Activated naive CD8-positive, alpha-beta T cell treated with anti-CD3 and anti-CD28 coated beads, Interleukin-2, amount 10 ng/mL, durations not matched to agents 7 days and 5 days (primary cell): ENCODE measurements around the gene TLR3. TPM values are rescaled to one million over a fixed set of nuclear protein-coding genes. Genes with fewer than 3 reads are reported as not detected.

ENCODE experiments used
- ATAC-seq: fragments of 150-1000 bp; cut with Tn5 transposase; one replicate; pipeline ENCODE4 v1.10.0; 2021; ENCODE audit warnings: low read depth, moderate library complexity
- POLR2A ChIA-PET: fragments of 350-600 bp; sonication (Branson Sonifier 250); formaldehyde crosslinking; loops from one replicate; lab custom pipeline; 2021; ENCODE audit warnings: antibody characterized with exemption; lab: Charles Lee
- DNase-seq: peaks from one replicate; pipeline ENCODE4 v3.0.0; 2021
- H3K27ac Mint-ChIP-seq: one replicate; pipeline ENCODE4 v1.8.0; 2022; ENCODE audit warnings: mild to moderate bottlenecking, mixed read lengths
- H3K27me3 Mint-ChIP-seq: one replicate; pipeline ENCODE4 v1.8.0; 2022; ENCODE audit warnings: mild to moderate bottlenecking, moderate library complexity, mixed read lengths
- H3K36me3 Mint-ChIP-seq: one replicate; pipeline ENCODE4 v1.8.0; 2021; ENCODE audit warnings: mild to moderate bottlenecking, mixed read lengths
- H3K4me1 Mint-ChIP-seq: one replicate; pipeline ENCODE4 v1.8.0; 2021; ENCODE audit warnings: mixed read lengths
- H3K4me3 Mint-ChIP-seq: one replicate; pipeline ENCODE4 v1.8.0; 2022; ENCODE audit warnings: mild to moderate bottlenecking, moderate library complexity, mixed read lengths
- H3K9me3 Mint-ChIP-seq: one replicate; pipeline ENCODE4 v1.8.0; 2021; ENCODE audit warnings: mixed read lengths
- total RNA-seq, 2 experiments: library from RNA; stranded (reverse); gene quantifications; one replicate each; pipeline ENCODE4 v1.2.3, GENCODE V29; 2021

TLR3 gene
- total RNA-seq, 2 experiments from 2014 or later = 1.1 to 1.8 TPM

- DNase-seq = peak; percentile 56
- POLR2A ChIA-PET = no interaction called here
- Mint-ChIP-seq H3K9me3 (no peaks in the 10 kb centered on the region), H3K27me3 (peaks cover 49% of the 10 kb centered on the region), H3K36me3 (no peaks in the 10 kb centered on the region), H3K4me3 (peak within 1 kb of the TSS; percentile 67), H3K27ac (no peak within 1 kb of the TSS), H3K4me1 (peaks cover 2% of the 10 kb centered on the region)
- peak; percentile 92 for ATAC-seq
Measured at GRCh38 chr4:186104114-186104889, 35.3 kb downstream of the TLR3 start, which contains the start of gene FAM149A. TSS of gene FAM149A (plus strand) at chr4:186104704.

- peaks cover 49% of the 10 kb centered on the region for H3K27me3 Mint-ChIP-seq
Measured at GRCh38 chr4:186104890-186105646, 36.1 kb downstream of the TLR3 start.

GRCh38 chr4:186105647-186106321 lies 36.8 kb downstream of the TLR3 start:
- POLR2A ChIA-PET = no interaction called here

More at GRCh38 chr4:186104890-186105646, 36.1 kb downstream of the TLR3 start:
- peak overlapping the region; percentile 67 for H3K4me3 Mint-ChIP-seq
- POLR2A ChIA-PET = no interaction called here
- H3K9me3 Mint-ChIP-seq = no peaks in the 10 kb centered on the region
- no peak overlapping the region for H3K27ac Mint-ChIP-seq
- ATAC-seq (peak; percentile 47), DNase-seq (peak; percentile 32)
- H3K4me1 Mint-ChIP-seq = peaks cover 2% of the 10 kb centered on the region
- no peaks in the 10 kb centered on the region for H3K36me3 Mint-ChIP-seq

GRCh38 chr4:186107947-186108346 lies 39.0 kb downstream of the TLR3 start:
- DNase-seq (no peak), ATAC-seq (no peak)
- no peaks in the 10 kb centered on the region for H3K9me3 Mint-ChIP-seq
- H3K4me1 Mint-ChIP-seq = peaks cover 2% of the 10 kb centered on the region
- peaks cover 44% of the 10 kb centered on the region for H3K27me3 Mint-ChIP-seq
- POLR2A ChIA-PET = no interaction called here
- H3K36me3 Mint-ChIP-seq = no peaks in the 10 kb centered on the region
- H3K27ac Mint-ChIP-seq = no peak overlapping the region
- H3K4me3 Mint-ChIP-seq = no peak overlapping the region

More at GRCh38 chr4:186105647-186106321, 36.8 kb downstream of the TLR3 start:
- H3K36me3 Mint-ChIP-seq = no peaks in the 10 kb centered on the region
- peaks cover 2% of the 10 kb centered on the region for H3K4me1 Mint-ChIP-seq
- ATAC-seq = no peak
- H3K27me3 Mint-ChIP-seq = peaks cover 49% of the 10 kb centered on the region
- no peak for DNase-seq
- H3K9me3 Mint-ChIP-seq = no peaks in the 10 kb centered on the region
- no peak overlapping the region for H3K27ac Mint-ChIP-seq
- H3K4me3 Mint-ChIP-seq = peak overlapping the region; percentile 67

- POLR2A ChIA-PET = no interaction called here
- Mint-ChIP-seq H3K4me1 (peaks cover 2% of the 10 kb centered on the region), H3K27me3 (peaks cover 40% of the 10 kb centered on the region), H3K36me3 (no peaks in the 10 kb centered on the region), H3K27ac (no peak overlapping the region), H3K4me3 (no peak overlapping the region), H3K9me3 (no peaks in the 10 kb centered on the region)
- ATAC-seq = no peak
- no peak for DNase-seq
Measured at GRCh38 chr4:186108391-186108790, 39.4 kb downstream of the TLR3 start.

- no peak overlapping the region for H3K4me3 Mint-ChIP-seq
- ATAC-seq (no peak), DNase-seq (no peak)
- peaks cover 31% of the 10 kb centered on the region for H3K27me3 Mint-ChIP-seq
- POLR2A ChIA-PET = no interaction called here
- no peaks in the 10 kb centered on the region for H3K36me3 Mint-ChIP-seq
- no peak overlapping the region for H3K27ac Mint-ChIP-seq
- H3K4me1 Mint-ChIP-seq = peaks cover under 1% of the 10 kb centered on the region
- H3K9me3 Mint-ChIP-seq = no peaks in the 10 kb centered on the region
Measured at GRCh38 chr4:186109245-186109644, 40.3 kb downstream of the TLR3 start.

GRCh38 chr4:186116697-186117096 lies 47.7 kb downstream of the TLR3 start:
- POLR2A ChIA-PET = no interaction called here
- Mint-ChIP-seq H3K36me3 (no peaks in the 10 kb centered on the region), H3K27ac (no peak overlapping the region), H3K4me1 (no peaks in the 10 kb centered on the region), H3K27me3 (peaks cover 4% of the 10 kb centered on the region), H3K4me3 (no peak overlapping the region), H3K9me3 (no peaks in the 10 kb centered on the region)
- ATAC-seq (no peak), DNase-seq (no peak)

- H3K27ac Mint-ChIP-seq = no peak overlapping the region
- POLR2A ChIA-PET = no interaction called here
- H3K9me3 Mint-ChIP-seq = no peaks in the 10 kb centered on the region
- no peak overlapping the region for H3K4me3 Mint-ChIP-seq
- DNase-seq = no peak
- peaks cover 4% of the 10 kb centered on the region for H3K27me3 Mint-ChIP-seq
- no peaks in the 10 kb centered on the region for H3K36me3 Mint-ChIP-seq
- no peaks in the 10 kb centered on the region for H3K4me1 Mint-ChIP-seq
- no peak for ATAC-seq
Measured at GRCh38 chr4:186118582-186118981, 49.6 kb downstream of the TLR3 start.

GRCh38 chr4:186121057-186121456 lies 52.1 kb downstream of the TLR3 start:
- Mint-ChIP-seq H3K4me1 (no peaks in the 10 kb centered on the region), H3K27ac (no peak overlapping the region), H3K9me3 (peaks cover 1% of the 10 kb centered on the region), H3K36me3 (no peaks in the 10 kb centered on the region), H3K4me3 (no peak overlapping the region), H3K27me3 (peaks cover 4% of the 10 kb centered on the region)
- no peak for ATAC-seq
- DNase-seq = no peak
- POLR2A ChIA-PET = no interaction called here

- peaks cover 4% of the 10 kb centered on the region for H3K4me1 Mint-ChIP-seq
- ATAC-seq (no peak), DNase-seq (no peak)
- H3K9me3 Mint-ChIP-seq = peaks cover 1% of the 10 kb centered on the region
- H3K27me3 Mint-ChIP-seq = no peaks in the 10 kb centered on the region
- H3K27ac Mint-ChIP-seq = no peak overlapping the region
- no peak overlapping the region for H3K4me3 Mint-ChIP-seq
- no peaks in the 10 kb centered on the region for H3K36me3 Mint-ChIP-seq
- POLR2A ChIA-PET = no interaction called here
Measured at GRCh38 chr4:186128842-186129241, 59.9 kb downstream of the TLR3 start.

GRCh38 chr4:186131935-186132334 lies 63.0 kb downstream of the TLR3 start:
- ATAC-seq (no peak), DNase-seq (no peak)
- H3K4me1 Mint-ChIP-seq = peaks cover 4% of the 10 kb centered on the region
- no peaks in the 10 kb centered on the region for H3K9me3 Mint-ChIP-seq
- H3K27ac Mint-ChIP-seq = no peak overlapping the region
- H3K27me3 Mint-ChIP-seq = peaks cover 6% of the 10 kb centered on the region
- H3K4me3 Mint-ChIP-seq = no peak overlapping the region
- POLR2A ChIA-PET = no interaction called here
- H3K36me3 Mint-ChIP-seq = no peaks in the 10 kb centered on the region

- ATAC-seq (no peak), DNase-seq (no peak)
- peaks cover 4% of the 10 kb centered on the region for H3K4me1 Mint-ChIP-seq
- H3K9me3 Mint-ChIP-seq = no peaks in the 10 kb centered on the region
- POLR2A ChIA-PET = no interaction called here
- H3K4me3 Mint-ChIP-seq = no peak overlapping the region
- peaks cover 6% of the 10 kb centered on the region for H3K27me3 Mint-ChIP-seq
- H3K36me3 Mint-ChIP-seq = no peaks in the 10 kb centered on the region
- no peak overlapping the region for H3K27ac Mint-ChIP-seq
Measured at GRCh38 chr4:186132577-186133242, 63.8 kb downstream of the TLR3 start.

- DNase-seq (no peak), ATAC-seq (no peak)
- H3K27ac Mint-ChIP-seq = no peak overlapping the region
- peaks cover 7% of the 10 kb centered on the region for H3K27me3 Mint-ChIP-seq
- peaks cover 4% of the 10 kb centered on the region for H3K4me1 Mint-ChIP-seq
- POLR2A ChIA-PET = no interaction called here
- no peak overlapping the region for H3K4me3 Mint-ChIP-seq
- H3K9me3 Mint-ChIP-seq = no peaks in the 10 kb centered on the region
- no peaks in the 10 kb centered on the region for H3K36me3 Mint-ChIP-seq
Measured at GRCh38 chr4:186134257-186134656, 65.3 kb downstream of the TLR3 start.
